ENCODE measurements around the gene ADAMTSL3. TPM values are rescaled to one million over a fixed set of nuclear protein-coding genes. Genes with fewer than 3 reads are reported as not detected.

The ADAMTSL3 gene
- total RNA-seq, 6 experiments from 2014 or later = 7.5 to 28.7 (median 14.0) TPM

- H3K4me3 ChIP-seq = no peak overlapping the region
- H3K9me3 ChIP-seq = no peaks in the 10 kb centered on the region
- DNase-seq (no peak), ATAC-seq (no peak)
- intact Hi-C loops (cut with DNase I) = no loop called here
- WGBS (ENCODE audit: insufficient coverage, low coverage, low lambda C conversion rate, missing lambda C conversion rate) = 75% methylated on average over 1 of the region's 1 CpG
- no peaks in the 10 kb centered on the region for H3K27me3 ChIP-seq
- no peaks in the 10 kb centered on the region for H3K4me1 ChIP-seq
- TF ChIP-seq, protein P1, sequence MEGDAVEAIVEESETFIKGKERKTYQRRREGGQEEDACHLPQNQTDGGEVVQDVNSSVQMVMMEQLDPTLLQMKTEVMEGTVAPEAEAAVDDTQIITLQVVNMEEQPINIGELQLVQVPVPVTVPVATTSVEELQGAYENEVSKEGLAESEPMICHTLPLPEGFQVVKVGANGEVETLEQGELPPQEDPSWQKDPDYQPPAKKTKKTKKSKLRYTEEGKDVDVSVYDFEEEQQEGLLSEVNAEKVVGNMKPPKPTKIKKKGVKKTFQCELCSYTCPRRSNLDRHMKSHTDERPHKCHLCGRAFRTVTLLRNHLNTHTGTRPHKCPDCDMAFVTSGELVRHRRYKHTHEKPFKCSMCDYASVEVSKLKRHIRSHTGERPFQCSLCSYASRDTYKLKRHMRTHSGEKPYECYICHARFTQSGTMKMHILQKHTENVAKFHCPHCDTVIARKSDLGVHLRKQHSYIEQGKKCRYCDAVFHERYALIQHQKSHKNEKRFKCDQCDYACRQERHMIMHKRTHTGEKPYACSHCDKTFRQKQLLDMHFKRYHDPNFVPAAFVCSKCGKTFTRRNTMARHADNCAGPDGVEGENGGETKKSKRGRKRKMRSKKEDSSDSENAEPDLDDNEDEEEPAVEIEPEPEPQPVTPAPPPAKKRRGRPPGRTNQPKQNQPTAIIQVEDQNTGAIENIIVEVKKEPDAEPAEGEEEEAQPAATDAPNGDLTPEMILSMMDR (IDR thresholded peaks at IDR 0.05) = no peak
- no peak for TF ChIP-seq POLR2A (IDR thresholded peaks at IDR 0.05)
- no peak overlapping the region for H3K27ac ChIP-seq
- no peaks in the 10 kb centered on the region for H3K36me3 ChIP-seq
Measured at GRCh38 chr15:83616840-83617239, 37.1 kb upstream of the ADAMTSL3 start.

- intact Hi-C loops (cut with DNase I) = no loop called here
- TF ChIP-seq POLR2A (IDR thresholded peaks at IDR 0.05) = no peak
- TF ChIP-seq, protein P1 (IDR thresholded peaks at IDR 0.05) = no peak
- no peaks in the 10 kb centered on the region for H3K4me1 ChIP-seq
- no peak for ATAC-seq
- no peak for DNase-seq
- H3K27ac ChIP-seq = no peak overlapping the region
- no peaks in the 10 kb centered on the region for H3K36me3 ChIP-seq
- H3K9me3 ChIP-seq = no peaks in the 10 kb centered on the region
- H3K27me3 ChIP-seq = no peaks in the 10 kb centered on the region
- 70% methylated on average over 2 of the region's 2 CpGs for WGBS (ENCODE audit: insufficient coverage, low coverage, low lambda C conversion rate, missing lambda C conversion rate)
- H3K4me3 ChIP-seq = no peak overlapping the region
Measured at GRCh38 chr15:83626171-83626802, 27.6 kb upstream of the ADAMTSL3 start.

- Histone ChIP-seq H3K4me3 (no peak overlapping the region), H3K36me3 (no peaks in the 10 kb centered on the region), H3K27ac (no peak overlapping the region), H3K4me1 (no peaks in the 10 kb centered on the region), H3K9me3 (no peaks in the 10 kb centered on the region), H3K27me3 (no peaks in the 10 kb centered on the region)
- WGBS (ENCODE audit: insufficient coverage, low coverage, low lambda C conversion rate, missing lambda C conversion rate) = 71% methylated on average over 1 of the region's 2 CpGs
- DNase-seq (no peak), ATAC-seq (no peak)
- intact Hi-C loops (cut with DNase I) = no loop called here
- no peak for TF ChIP-seq POLR2A (IDR thresholded peaks at IDR 0.05)
- TF ChIP-seq, protein P1 (IDR thresholded peaks at IDR 0.05) = no peak
Measured at GRCh38 chr15:83631534-83631933, 22.4 kb upstream of the ADAMTSL3 start.

DNA sequence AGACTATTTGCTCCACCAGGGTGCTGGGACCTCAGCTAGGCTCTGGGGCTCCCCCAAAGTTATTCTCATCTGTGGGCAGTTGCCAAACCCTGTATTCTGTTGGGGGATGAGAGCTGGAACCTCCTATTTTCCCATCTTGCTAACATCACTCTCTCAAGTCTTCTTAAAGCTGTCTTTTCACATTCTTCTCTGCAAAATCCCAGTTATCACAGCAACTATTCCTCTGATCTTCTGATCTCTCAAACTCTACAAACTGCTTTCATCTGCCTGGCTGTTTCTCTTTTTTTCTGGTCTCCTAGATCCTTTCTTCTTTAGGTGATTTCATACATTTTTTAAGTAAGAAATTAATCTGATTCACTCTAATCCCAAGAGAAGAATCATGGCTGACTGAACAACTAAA, 10.7 kb upstream of the ADAMTSL3 start:
- Histone ChIP-seq H3K4me1 (no peaks in the 10 kb centered on the region), H3K36me3 (no peaks in the 10 kb centered on the region), H3K27me3 (no peaks in the 10 kb centered on the region), H3K27ac (no peak overlapping the region), H3K9me3 (peaks cover 0 to 2% (median 0%) of the 10 kb centered on the region in 4 donors), H3K4me3 (no peak overlapping the region)
- TF ChIP-seq POLR2A (IDR thresholded peaks at IDR 0.05) = no peak
- TF ChIP-seq, protein P1 (IDR thresholded peaks at IDR 0.05) = no peak
- DNase-seq (no peak), ATAC-seq (no peak)
- intact Hi-C loops (cut with DNase I) = no loop called here

GRCh38 chr15:83644439-83644838, 9.5 kb upstream of the ADAMTSL3 start:
- peaks cover 0 to 2% (median 0%) of the 10 kb centered on the region in 4 donors for H3K9me3 ChIP-seq
- intact Hi-C loops (cut with DNase I) = no loop called here
- no peak overlapping the region for H3K27ac ChIP-seq
- TF ChIP-seq, protein P1 (IDR thresholded peaks at IDR 0.05) = no peak
- TF ChIP-seq POLR2A (IDR thresholded peaks at IDR 0.05) = no peak
- 64% methylated on average over 1 of the region's 1 CpG for WGBS (ENCODE audit: insufficient coverage, low coverage, low lambda C conversion rate, missing lambda C conversion rate)
- no peaks in the 10 kb centered on the region for H3K36me3 ChIP-seq
- no peaks in the 10 kb centered on the region for H3K27me3 ChIP-seq
- H3K4me3 ChIP-seq = no peak overlapping the region
- H3K4me1 ChIP-seq = no peaks in the 10 kb centered on the region
- ATAC-seq (no peak), DNase-seq (no peak)
